Mesodermal cell (in vitro differentiated cells): ENCODE measurements around the gene ZNF536.

ENCODE experiments used
- H3K27ac ChIP-seq: 2 replicates; pipeline ENCODE4 v1.7.0; 2013; ENCODE audit warnings: mild to moderate bottlenecking, low read depth, low read length, moderate library complexity; ENCODE audit not compliant: severe bottlenecking
- H3K36me3 ChIP-seq: 2 replicates; pipeline ENCODE4 v1.7.1; 2013; ENCODE audit warnings: mild to moderate bottlenecking, low read length, moderate library complexity; ENCODE audit not compliant: control insufficient read depth, insufficient read depth
- H3K4me1 ChIP-seq: one replicate; pipeline ENCODE4 v1.7.1; 2013; ENCODE audit warnings: mild to moderate bottlenecking, low read length; ENCODE audit not compliant: insufficient read depth, control insufficient read depth, poor library complexity, severe bottlenecking
- H3K4me3 ChIP-seq: 2 replicates; pipeline ENCODE4 v1.7.0; 2013; ENCODE audit warnings: low read length, control low read depth, mild to moderate bottlenecking; ENCODE audit not compliant: insufficient read depth, poor library complexity, severe bottlenecking; ENCODE audit errors: extremely low read depth
- H3K9me3 ChIP-seq: 2 replicates; pipeline ENCODE4 v1.7.1; 2013; ENCODE audit warnings: mild to moderate bottlenecking, low read length, moderate library complexity; ENCODE audit not compliant: control insufficient read depth
- whole genome bisulfite sequencing, 2 experiments: methylation state at CpG; one replicate each; pipeline ENCODE4 v1.1.5; 2013; ENCODE audit warnings: missing lambda C conversion rate in 2 of 2; ENCODE audit not compliant: insufficient coverage in 2 of 2; 5-methylcytosine and 5-hydroxymethylcytosine counted together

The ZNF536 gene

GRCh38 chr19:30587869-30588268 is 215.7 kb downstream of the ZNF536 start:
- Histone ChIP-seq H3K4me3 (no peak overlapping the region), H3K4me1 (no peaks in the 10 kb centered on the region), H3K9me3 (no peaks in the 10 kb centered on the region), H3K27ac (no peak overlapping the region), H3K36me3 (no peaks in the 10 kb centered on the region)
- 66 to 70% methylated on average over 5 of the region's 5 CpGs for WGBS, 2 experiments

- 82% methylated on average over 1 of the region's 1 CpG; no CpG with 5 or more reads in 1 of the 2 experiments for WGBS, 2 experiments
- no peaks in the 10 kb centered on the region for H3K4me1 ChIP-seq
- no peak overlapping the region for H3K27ac ChIP-seq
- no peaks in the 10 kb centered on the region for H3K36me3 ChIP-seq
- H3K4me3 ChIP-seq: no peak overlapping the region
- H3K9me3 ChIP-seq: no peaks in the 10 kb centered on the region
Measured at GRCh38 chr19:30590596-30591229, 218.5 kb downstream of the ZNF536 start.

GRCh38 chr19:30593356-30593755 is 221.2 kb downstream of the ZNF536 start:
- H3K36me3 ChIP-seq: no peaks in the 10 kb centered on the region
- H3K4me3 ChIP-seq: no peak overlapping the region
- WGBS, 2 experiments: 81 to 91% methylated on average over 4 to 5 of the region's 5 CpGs
- no peak overlapping the region for H3K27ac ChIP-seq
- no peaks in the 10 kb centered on the region for H3K4me1 ChIP-seq
- H3K9me3 ChIP-seq: no peaks in the 10 kb centered on the region

GRCh38 chr19:30593975-30594745 is 222.0 kb downstream of the ZNF536 start:
- H3K4me3 ChIP-seq: no peak overlapping the region
- no peaks in the 10 kb centered on the region for H3K36me3 ChIP-seq
- H3K27ac ChIP-seq: no peak overlapping the region
- no peaks in the 10 kb centered on the region for H3K9me3 ChIP-seq
- 64 to 71% methylated on average over 10 of the region's 11 CpGs for WGBS, 2 experiments
- H3K4me1 ChIP-seq: no peaks in the 10 kb centered on the region

DNA sequence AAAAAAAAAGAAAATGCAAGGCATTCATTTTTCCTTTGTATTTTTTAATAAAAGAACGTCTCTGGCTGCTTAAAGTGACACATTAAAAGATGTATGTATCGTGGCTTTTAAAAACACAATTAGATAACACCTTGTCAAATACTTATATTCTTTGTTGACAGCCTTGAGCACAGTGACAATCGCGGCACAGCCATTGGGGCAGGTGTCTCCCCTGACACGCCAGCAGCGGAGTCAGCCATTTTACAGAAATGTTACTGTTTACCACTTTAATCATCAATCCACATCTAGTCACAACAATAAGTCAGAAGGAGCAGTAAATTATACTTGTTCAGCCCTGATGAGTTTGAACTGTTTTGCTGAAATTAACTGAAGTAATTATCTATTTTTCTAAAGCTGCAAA is 224.1 kb downstream of the ZNF536 start:
- no peaks in the 10 kb centered on the region for H3K9me3 ChIP-seq
- H3K27ac ChIP-seq: no peak overlapping the region
- 67 to 78% methylated on average over 2 to 4 of the region's 6 CpGs for WGBS, 2 experiments
- H3K36me3 ChIP-seq: no peaks in the 10 kb centered on the region
- H3K4me1 ChIP-seq: no peaks in the 10 kb centered on the region
- no peak overlapping the region for H3K4me3 ChIP-seq

- no peaks in the 10 kb centered on the region for H3K4me1 ChIP-seq
- no peak overlapping the region for H3K27ac ChIP-seq
- WGBS, 2 experiments: 20 to 65% methylated on average over 2 to 4 of the region's 9 CpGs
- no peaks in the 10 kb centered on the region for H3K36me3 ChIP-seq
- no peaks in the 10 kb centered on the region for H3K9me3 ChIP-seq
- no peak overlapping the region for H3K4me3 ChIP-seq
Measured at GRCh38 chr19:30596813-30597399, 224.7 kb downstream of the ZNF536 start.

DNA sequence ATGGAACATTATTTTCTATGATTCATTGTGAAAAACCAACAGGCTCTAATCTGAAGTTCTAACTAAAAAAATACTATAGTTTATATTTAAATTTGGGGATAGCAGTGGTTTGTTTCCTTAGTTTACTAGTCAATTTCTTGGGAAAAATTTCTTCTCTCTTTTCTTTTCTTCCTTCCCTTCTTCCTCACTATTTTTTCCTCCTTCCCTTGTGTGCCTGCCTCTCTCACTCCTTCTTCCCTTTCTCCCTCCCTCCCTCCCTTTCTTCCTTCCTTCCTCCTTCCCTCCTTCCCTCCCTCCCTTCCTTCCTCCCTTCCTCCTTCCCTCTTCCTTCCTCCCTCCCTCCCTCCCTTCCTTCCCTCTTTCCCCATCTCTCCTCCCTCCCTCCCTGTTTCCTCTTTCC is 226.5 kb downstream of the ZNF536 start:
- H3K4me3 ChIP-seq: no peak overlapping the region
- no peak overlapping the region for H3K27ac ChIP-seq
- H3K9me3 ChIP-seq: no peaks in the 10 kb centered on the region
- no peaks in the 10 kb centered on the region for H3K36me3 ChIP-seq
- no peaks in the 10 kb centered on the region for H3K4me1 ChIP-seq

DNA sequence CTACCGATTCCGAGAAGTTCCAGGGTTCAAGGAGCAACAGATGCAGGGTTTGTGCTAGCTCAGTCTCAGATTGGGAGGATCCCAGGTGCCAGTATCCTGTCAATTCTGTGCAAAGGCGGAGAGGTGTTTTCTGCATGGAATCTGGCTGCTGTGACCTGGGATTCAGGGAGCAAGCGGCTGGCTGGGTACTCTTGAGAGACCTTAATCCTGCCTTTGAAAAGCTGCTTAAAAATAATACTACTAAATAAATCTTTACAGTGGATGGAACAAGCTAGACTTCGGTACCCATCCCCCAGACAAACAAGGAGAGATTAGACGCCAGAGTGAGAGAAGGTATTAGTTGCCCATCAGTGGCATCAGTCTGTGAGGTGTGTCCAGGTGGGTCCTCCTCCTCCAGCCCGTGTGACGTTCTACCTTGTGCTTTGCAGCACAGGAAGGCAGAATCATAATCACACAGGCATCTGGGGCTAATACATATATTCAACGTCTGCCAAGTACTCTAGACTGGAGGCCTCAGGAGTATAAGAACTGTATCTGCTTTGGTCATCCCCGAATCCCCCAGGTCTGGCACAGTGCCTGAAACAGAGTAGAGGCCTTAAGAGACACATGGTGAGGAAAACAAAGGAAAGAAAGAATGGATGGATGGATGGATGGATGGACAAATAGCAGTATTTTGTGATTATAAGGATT is 230.6 kb downstream of the ZNF536 start:
- Histone ChIP-seq H3K4me1 (no peaks in the 10 kb centered on the region), H3K9me3 (no peaks in the 10 kb centered on the region), H3K4me3 (no peak overlapping the region), H3K36me3 (no peaks in the 10 kb centered on the region), H3K27ac (no peak overlapping the region)
- WGBS, 2 experiments: 89 to 91% methylated on average over 6 to 7 of the region's 10 CpGs

- Histone ChIP-seq H3K36me3 (no peaks in the 10 kb centered on the region), H3K4me1 (no peaks in the 10 kb centered on the region), H3K27ac (no peak overlapping the region), H3K4me3 (no peak overlapping the region), H3K9me3 (no peaks in the 10 kb centered on the region)
- 77 to 89% methylated on average over 5 of the region's 6 CpGs for WGBS, 2 experiments
Measured at GRCh38 chr19:30604657-30605056, 232.5 kb downstream of the ZNF536 start.

DNA sequence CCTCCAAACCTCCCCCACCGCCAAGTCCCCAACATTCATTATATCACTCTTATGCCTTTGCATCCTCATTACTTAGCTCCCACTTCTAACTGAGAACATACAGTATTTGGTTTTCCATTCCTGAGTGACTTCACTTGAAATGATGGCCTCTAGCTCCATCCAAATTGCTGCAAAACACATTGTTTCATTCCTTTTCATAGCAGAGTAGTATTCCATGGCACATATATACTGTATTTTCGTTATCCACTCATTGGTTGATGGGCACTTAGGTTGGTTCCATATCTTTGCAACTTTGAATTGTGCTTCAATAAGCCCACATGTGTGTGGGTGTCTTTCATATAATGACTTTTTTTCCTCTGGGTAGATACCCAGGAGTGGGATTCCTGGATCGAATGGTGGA is 233.1 kb downstream of the ZNF536 start:
- no peaks in the 10 kb centered on the region for H3K36me3 ChIP-seq
- H3K4me3 ChIP-seq: no peak overlapping the region
- H3K27ac ChIP-seq: no peak overlapping the region
- H3K4me1 ChIP-seq: no peaks in the 10 kb centered on the region
- H3K9me3 ChIP-seq: no peaks in the 10 kb centered on the region
- 85 to 100% methylated on average over 1 of the region's 3 CpGs for WGBS, 2 experiments
